T-cell (primary cell): ENCODE measurements around the gene RNF213. TPM values are rescaled to one million over a fixed set of nuclear protein-coding genes. Genes with fewer than 3 reads are reported as not detected.

Source experiments
- ATAC-seq, 4 experiments: fragments of 200-7000 bp in 3 of 4; fragments of 150-1000 bp in 1 of 4; cut with Tn5 transposase; replicated peaks in 1 of 4; 1 replicate in 3 of 4; 2 replicates in 1 of 4; pipeline ENCODE4 v1.10.0; 2021; ENCODE audit warnings: moderate library complexity in 3 of 4, mild to moderate bottlenecking in 2 of 4, moderate number of reproducible peaks in 1 of 4
- CTCF ChIA-PET, 2 donors: fragments of 300-600 bp; sonication (Branson Sonifier 250); formaldehyde crosslinking; loops; one replicate each; lab custom pipeline; 2022; ENCODE audit warnings: antibody characterized with exemption in 2 of 2; lab: Charles Lee
- POLR2A ChIA-PET, 2 donors: fragments of 300-600 bp; sonication (Branson Sonifier 250); formaldehyde crosslinking; loops; one replicate each; lab custom pipeline; 2022; ENCODE audit warnings: antibody characterized with exemption in 2 of 2; lab: Charles Lee
- DNase-seq, 35 experiments: peaks; one replicate each; pipeline versions ENCODE4 v3.0.0 to v3.0.0-alpha.2; 2013 to 2023
- H3K27ac ChIP-seq: one replicate; pipeline ENCODE4 v1.5.1; 2013; ENCODE audit warnings: low read length
- H3K27me3 ChIP-seq, 2 experiments: replicated peaks in 1 of 2; 1 replicate in 1 of 2; 2 replicates in 1 of 2; pipeline versions ENCODE4 v1.6.1 to v1.7.0; 2013; ENCODE audit warnings: low read length in 1 of 2, mixed read lengths in 1 of 2; ENCODE audit not compliant: control insufficient read depth in 2 of 2, insufficient read depth in 2 of 2; ENCODE audit errors: extremely low read depth in 1 of 2
- H3K36me3 ChIP-seq, 2 donors: 1 replicate in 1 of 2; 2 replicates in 1 of 2; pipeline versions ENCODE4 v1.6.1 to v1.7.0; 2013; ENCODE audit warnings: low read length in 1 of 2; ENCODE audit not compliant: control insufficient read depth in 2 of 2, insufficient read depth in 1 of 2; ENCODE audit errors: extremely low read depth in 1 of 2
- H3K4me1 ChIP-seq, 2 experiments: 1 replicate in 1 of 2; 2 replicates in 1 of 2; pipeline versions ENCODE4 v1.6.1 to v1.7.0; 2013; ENCODE audit warnings: low read length in 2 of 2, mixed read lengths in 1 of 2; ENCODE audit not compliant: insufficient read depth in 2 of 2, control insufficient read depth in 1 of 2; ENCODE audit errors: extremely low read depth in 1 of 2
- H3K4me3 ChIP-seq, 2 donors: 1 replicate in 1 of 2; 2 replicates in 1 of 2; pipeline versions ENCODE4 v1.5.1 to v1.7.0; 2013; ENCODE audit warnings: mild to moderate bottlenecking in 2 of 2, low read length in 1 of 2, moderate library complexity in 1 of 2; ENCODE audit not compliant: control insufficient read depth in 1 of 2; ENCODE audit errors: extremely low read depth in 1 of 2
- H3K9me3 ChIP-seq: 2 replicates; pipeline ENCODE4 v1.7.0; 2013
- H3K27ac Mint-ChIP-seq, 2 donors: one replicate each; pipeline ENCODE4 v1.8.0; 2020 to 2021; ENCODE audit warnings: mild to moderate bottlenecking in 2 of 2, mixed read lengths in 2 of 2
- H3K27me3 Mint-ChIP-seq, 2 donors: one replicate each; pipeline ENCODE4 v1.8.0; 2021 to 2022; ENCODE audit warnings: mixed read lengths in 2 of 2
- H3K36me3 Mint-ChIP-seq: one replicate; pipeline ENCODE4 v1.8.0; 2021; ENCODE audit warnings: mixed read lengths
- H3K4me1 Mint-ChIP-seq, 3 donors: one replicate each; pipeline ENCODE4 v1.8.0; 2020 to 2022; ENCODE audit warnings: mixed read lengths in 3 of 3, mild to moderate bottlenecking in 1 of 3
- H3K4me3 Mint-ChIP-seq, 3 donors: one replicate each; pipeline ENCODE4 v1.8.0; 2020 to 2022; ENCODE audit warnings: mild to moderate bottlenecking in 3 of 3, mixed read lengths in 3 of 3, moderate library complexity in 3 of 3
- H3K9me3 Mint-ChIP-seq, 3 donors: one replicate each; pipeline ENCODE4 v1.8.0; 2020 to 2022; ENCODE audit warnings: mixed read lengths in 3 of 3
- WGBS: methylation state at CpG from one replicate; pipeline ENCODE4 v1.1.5; 2013; ENCODE audit warnings: missing lambda C conversion rate; ENCODE audit not compliant: insufficient coverage; 5-methylcytosine and 5-hydroxymethylcytosine counted together
- total RNA-seq, 35 experiments: library from RNA in 6 of 35; stranded (reverse) in 6 of 35; fragments of 120-200 nt in 1 of 35; gene quantifications; one replicate each; pipeline versions ENCODE4 v1.2.1 to v1.2.4 and lab custom pipeline; 2013 to 2026

The RNF213 gene
- total RNA-seq, 5 donors from 2014 or later (not counting 1 experiment from before 2014, with no cell fraction given) = 433 to 628 (median 590) TPM

- no peaks in the 10 kb centered on the region for H3K9me3 Mint-ChIP-seq
- Histone ChIP-seq H3K27ac (no peak overlapping the region), H3K36me3 (peaks cover 27 to 76% of the 10 kb centered on the region in 2 donors), H3K4me1 (peaks cover 0 to 34% of the 10 kb centered on the region in 2 experiments), H3K27me3 (peaks cover 0 to 3% of the 10 kb centered on the region in 2 experiments), H3K9me3 (no peaks in the 10 kb centered on the region), H3K4me3 (no peak overlapping the region)
- ChIA-PET CTCF (no interaction called here), POLR2A (no interaction called here)
- no peaks in the 10 kb centered on the region for H3K27me3 Mint-ChIP-seq
- ATAC-seq = no peak
- DNase-seq = no peak
- peaks cover 23 to 33% (median 32%) of the 10 kb centered on the region in 3 donors for H3K4me1 Mint-ChIP-seq
- WGBS = 95% methylated on average over 16 of the region's 17 CpGs
- H3K4me3 Mint-ChIP-seq = no peak overlapping the region
- peaks cover 22% of the 10 kb centered on the region for H3K36me3 Mint-ChIP-seq
- no peak overlapping the region for H3K27ac Mint-ChIP-seq
These were observed 45.8 kb upstream of the RNF213 start for GRCh38 chr17:80214878-80215210.

GRCh38 chr17:80216473-80217456, 43.9 kb upstream of the RNF213 start:
- ATAC-seq (no peak), DNase-seq (no peak)
- WGBS = 100% methylated on average over 19 of the region's 40 CpGs
- ChIA-PET POLR2A (interaction anchor here in 1 of 2 donors (0.6 kb wide), 2 partner anchors 332 to 456 kb away, joined by 4 to 5 read pairs; no protein-coding TSS in a partner anchor), CTCF (interaction anchor here in 1 of 2 donors (0.6 kb wide), 1 partner anchor 10 kb away, joined by 3 read pairs; no protein-coding TSS in a partner anchor)
- peaks cover 0 to 3% of the 10 kb centered on the region in 2 experiments for H3K27me3 ChIP-seq
- H3K9me3 ChIP-seq = no peaks in the 10 kb centered on the region
- Mint-ChIP-seq H3K9me3 (no peaks in the 10 kb centered on the region), H3K27ac (peak overlapping the region; percentile 66 to 94), H3K36me3 (peaks cover 17% of the 10 kb centered on the region), H3K4me1 (peaks cover 29 to 40% (median 37%) of the 10 kb centered on the region in 3 donors), H3K4me3 (no peak overlapping the region), H3K27me3 (no peaks in the 10 kb centered on the region)
- no peak overlapping the region for H3K27ac ChIP-seq
- peaks cover 12 to 56% of the 10 kb centered on the region in 2 donors for H3K36me3 ChIP-seq
- peaks cover 0 to 47% of the 10 kb centered on the region in 2 experiments for H3K4me1 ChIP-seq
- no peak overlapping the region for H3K4me3 ChIP-seq

GRCh38 chr17:80217703-80218362, 42.8 kb upstream of the RNF213 start:
- Mint-ChIP-seq H3K9me3 (no peaks in the 10 kb centered on the region), H3K4me1 (peaks cover 29 to 44% (median 43%) of the 10 kb centered on the region in 3 donors), H3K27ac (peak overlapping the region; percentile 66 to 94), H3K36me3 (peaks cover 18% of the 10 kb centered on the region), H3K4me3 (peak overlapping the region in 2 of 3 donors; percentile 13 to 70), H3K27me3 (no peaks in the 10 kb centered on the region)
- CTCF ChIA-PET = no interaction called here
- Histone ChIP-seq H3K27ac (no peak overlapping the region), H3K9me3 (no peaks in the 10 kb centered on the region), H3K36me3 (peaks cover 12 to 46% of the 10 kb centered on the region in 2 donors), H3K27me3 (peaks cover 0 to 3% of the 10 kb centered on the region in 2 experiments), H3K4me1 (peaks cover 0 to 49% of the 10 kb centered on the region in 2 experiments), H3K4me3 (no peak overlapping the region)
- POLR2A ChIA-PET = interaction anchor here in 1 of 2 donors (0.5 kb wide), 1 partner anchor 512 kb away, joined by 3 read pairs; no protein-coding TSS in a partner anchor
- DNase-seq (no peak), ATAC-seq (no peak)
- WGBS = 98% methylated on average over 13 of the region's 13 CpGs

GRCh38 chr17:80218391-80218790, 42.3 kb upstream of the RNF213 start:
- peaks cover 0 to 3% of the 10 kb centered on the region in 2 experiments for H3K27me3 ChIP-seq
- peak overlapping the region; percentile 94 to 96 for H3K27ac Mint-ChIP-seq

GRCh38 chr17:80219013-80219762, 41.5 kb upstream of the RNF213 start:
- Mint-ChIP-seq H3K4me1 (peaks cover 29 to 54% (median 50%) of the 10 kb centered on the region in 3 donors), H3K4me3 (peak overlapping the region; percentile 89 to 95 (median 92)), H3K27me3 (no peaks in the 10 kb centered on the region), H3K27ac (peak overlapping the region; percentile 94 to 96), H3K36me3 (peaks cover 24% of the 10 kb centered on the region), H3K9me3 (no peaks in the 10 kb centered on the region)
- no peaks in the 10 kb centered on the region for H3K9me3 ChIP-seq
- peaks cover 0 to 49% of the 10 kb centered on the region in 2 experiments for H3K4me1 ChIP-seq
- H3K27ac ChIP-seq = peak overlapping the region; percentile 79
- DNase-seq = peak; percentile 87 to 96 (median 91)
- CTCF ChIA-PET = interaction anchor here (0.6 to 0.7 kb wide), 2 partner anchors 9 to 16 kb away, joined by 4 read pairs; no protein-coding TSS in a partner anchor
- POLR2A ChIA-PET = interaction anchor here (0.6 to 1.1 kb wide), 3 partner anchors 11 to 174 kb away, joined by 3 read pairs; no protein-coding TSS in a partner anchor
- 10% methylated on average over 14 of the region's 15 CpGs for WGBS
- peaks cover 0 to 3% of the 10 kb centered on the region in 2 experiments for H3K27me3 ChIP-seq
- ATAC-seq = peak; percentile 87 to 90 (median 88)
- peaks cover 12 to 37% of the 10 kb centered on the region in 2 donors for H3K36me3 ChIP-seq
- H3K4me3 ChIP-seq = peak overlapping the region; percentile 77 to 87

More at GRCh38 chr17:80218391-80218790, 42.3 kb upstream of the RNF213 start:
- no peaks in the 10 kb centered on the region for H3K9me3 Mint-ChIP-seq
- peaks cover 29 to 49% (median 49%) of the 10 kb centered on the region in 3 donors for H3K4me1 Mint-ChIP-seq
- ATAC-seq = no peak
- WGBS = 100% methylated on average over 3 of the region's 7 CpGs
- ChIA-PET POLR2A (interaction anchor here in 1 of 2 donors (1.1 kb wide), 1 partner anchor 11 kb away, joined by 3 read pairs; no protein-coding TSS in a partner anchor), CTCF (interaction anchor here (0.6 to 0.7 kb wide), 2 partner anchors 8 to 17 kb away, joined by 4 read pairs; no protein-coding TSS in a partner anchor)
- peaks cover 0 to 49% of the 10 kb centered on the region in 2 experiments for H3K4me1 ChIP-seq
- peaks cover 12 to 44% of the 10 kb centered on the region in 2 donors for H3K36me3 ChIP-seq
- peak overlapping the region; percentile 79 for H3K27ac ChIP-seq
- DNase-seq = no peak
- no peak overlapping the region for H3K4me3 ChIP-seq
- peak overlapping the region; percentile 89 to 95 (median 92) for H3K4me3 Mint-ChIP-seq
- H3K36me3 Mint-ChIP-seq = peaks cover 23% of the 10 kb centered on the region
- no peaks in the 10 kb centered on the region for H3K27me3 Mint-ChIP-seq
- H3K9me3 ChIP-seq = no peaks in the 10 kb centered on the region
